CD4-positive, alpha-beta T cell treated with Interleukin-4 for 1 hour (primary cell): ENCODE results near the gene AKT1.

Source experiments
- DNase-seq, 2 donors: peaks; one replicate each; pipeline ENCODE4 v3.0.0-alpha.2; 2020 to 2022

The AKT1 gene

GRCh38 chr14:104784846-104785707, 10.5 kb downstream of the AKT1 start:
- no peak for DNase-seq

- DNase-seq: no peak
Observed at GRCh38 chr14:104784218-104784568, 11.4 kb downstream of the AKT1 start.

GRCh38 chr14:104783484-104784217, 11.9 kb downstream of the AKT1 start:
- DNase-seq: no peak

GRCh38 chr14:104782808-104783139, 12.8 kb downstream of the AKT1 start:
- DNase-seq: no peak

GRCh38 chr14:104782086-104782807, 13.3 kb downstream of the AKT1 start:
- DNase-seq: no peak

- DNase-seq: no peak
Observed at GRCh38 chr14:104781271-104782077, 14.1 kb downstream of the AKT1 start.

GRCh38 chr14:104780513-104781030, 15.0 kb downstream of the AKT1 start:
- DNase-seq: no peak

- no peak for DNase-seq
Observed at GRCh38 chr14:104779776-104780512, 15.6 kb downstream of the AKT1 start.

- no peak for DNase-seq
Observed at GRCh38 chr14:104778694-104779331, 16.7 kb downstream of the AKT1 start.

GRCh38 chr14:104777808-104778249, 17.7 kb downstream of the AKT1 start:
- DNase-seq: no peak

- no peak for DNase-seq
Observed at GRCh38 chr14:104776961-104777807, 18.4 kb downstream of the AKT1 start.

- no peak for DNase-seq
Observed at GRCh38 chr14:104776481-104776880, 19.1 kb downstream of the AKT1 start.

- DNase-seq: no peak
Observed at GRCh38 chr14:104775073-104775489, 20.5 kb downstream of the AKT1 start.

GRCh38 chr14:104774453-104775072, 21.0 kb downstream of the AKT1 start:
- no peak for DNase-seq

- no peak for DNase-seq
Observed at GRCh38 chr14:104773505-104774452, 21.8 kb downstream of the AKT1 start.

- DNase-seq: no peak
Observed at GRCh38 chr14:104772707-104773504, 22.6 kb downstream of the AKT1 start.

- DNase-seq: no peak
Observed at GRCh38 chr14:104771918-104772706, 23.4 kb downstream of the AKT1 start.
